Endothelial cell of umbilical vein (primary cell): ENCODE measurements around the gene TADA1. TPM values are rescaled to one million over a fixed set of nuclear protein-coding genes. Genes with fewer than 3 reads are reported as not detected.

Source experiments
- BruUV-seq: library from RNA; stranded (reverse); fragments of 400-500 nt; replicated peaks from 2 replicates; lab custom pipeline; 2021; lab: Mats Ljungman, UMichigan
- CTCF ChIA-PET: fragments of 300-600, 350-600 bp; sonication (Branson Sonifier 250); formaldehyde crosslinking; loops from one replicate; lab custom pipeline; 2021; ENCODE audit warnings: antibody characterized with exemption, inconsistent platforms; lab: Charles Lee
- POLR2A ChIA-PET: fragments of 300-600, 350-600 bp; sonication (Branson Sonifier 250); formaldehyde crosslinking; loops from one replicate; lab custom pipeline; 2021; ENCODE audit warnings: antibody characterized with exemption, inconsistent platforms; lab: Charles Lee
- DNase-seq: peaks from one replicate; pipeline ENCODE4 v3.0.0-alpha.2; 2011; ENCODE audit warnings: low read depth, low spot score
- FAIRE-seq: peaks from 2 replicates; lab custom pipeline; 2011; peaks lifted over from hg19 to GRCh38; lab: Jason Lieb, UNC
- H2AFZ ChIP-seq: 2 replicates; pipeline ENCODE4 v1.6.0; 2012; ENCODE audit warnings: low read depth, low read length, control low read depth, inconsistent platforms
- H3K27ac ChIP-seq: 2 replicates; pipeline ENCODE4 v1.5.1; 2011; ENCODE audit warnings: low read depth, mild to moderate bottlenecking, control low read depth, low read length, moderate library complexity; ENCODE audit not compliant: insufficient read depth
- H3K27me3 ChIP-seq, 2 experiments: 2 replicates each; pipeline versions ENCODE4 v1.6.0 to v1.6.1; 2011; ENCODE audit warnings: low read length in 2 of 2, mixed read lengths in 1 of 2; ENCODE audit not compliant: control insufficient read depth in 2 of 2, insufficient read depth in 2 of 2
- H3K36me3 ChIP-seq, 2 experiments: 2 replicates in 1 of 2; 3 replicates in 1 of 2; pipeline ENCODE4 v1.5.1; 2011; ENCODE audit warnings: low read length in 2 of 2, mild to moderate bottlenecking in 1 of 2, moderate library complexity in 1 of 2; ENCODE audit not compliant: control insufficient read depth in 2 of 2, insufficient read depth in 2 of 2; ENCODE audit errors: extremely low read depth in 1 of 2
- H3K4me1 ChIP-seq: 3 replicates; pipeline ENCODE4 v1.5.1; 2011; ENCODE audit warnings: mild to moderate bottlenecking, low read length; ENCODE audit not compliant: control insufficient read depth, insufficient read depth; ENCODE audit errors: extremely low read depth
- H3K4me2 ChIP-seq: 2 replicates; pipeline ENCODE4 v1.6.1; 2011; ENCODE audit warnings: low read length, control low read depth, mixed read lengths; ENCODE audit not compliant: insufficient read depth
- H3K4me3 ChIP-seq, 3 experiments: fragments of 200-600 bp in 1 of 3; sonication (generic), shearing (Covaris generic) in 1 of 3; replicated peaks in 1 of 3; 2 replicates each; pipeline ENCODE4 v1.5.1; 2011 to 2016; ENCODE audit warnings: control low read depth in 3 of 3, low read length in 3 of 3, mild to moderate bottlenecking in 2 of 3, inconsistent platforms in 1 of 3, low read depth in 1 of 3, moderate library complexity in 1 of 3; ENCODE audit not compliant: insufficient read depth in 1 of 3
- H3K79me2 ChIP-seq: 2 replicates; pipeline ENCODE4 v1.6.0; 2012; ENCODE audit warnings: low read length, inconsistent platforms; ENCODE audit not compliant: control insufficient read depth, insufficient read depth
- H3K9ac ChIP-seq: replicated peaks from 2 replicates; pipeline ENCODE3; 2011; ENCODE audit warnings: low read length, control low read depth; ENCODE audit not compliant: insufficient read depth; ENCODE audit errors: extremely low read depth
- H3K9me1 ChIP-seq: replicated peaks from 3 replicates; pipeline ENCODE4 v1.6.0; 2011; ENCODE audit warnings: mild to moderate bottlenecking, low read length; ENCODE audit not compliant: control insufficient read depth, insufficient read depth; ENCODE audit errors: extremely low read depth
- H3K9me3 ChIP-seq: replicated peaks from 2 replicates; pipeline ENCODE4 v1.5.1; 2012; ENCODE audit warnings: low read length, inconsistent platforms; ENCODE audit not compliant: control insufficient read depth, insufficient read depth
- H4K20me1 ChIP-seq: replicated peaks from 2 replicates; pipeline ENCODE3; 2011; ENCODE audit warnings: mild to moderate bottlenecking, low read length; ENCODE audit not compliant: control insufficient read depth, insufficient read depth; ENCODE audit errors: extremely low read depth
- FOS ChIP-seq: IDR thresholded peaks from 2 replicates; pipeline ENCODE4 v1.6.1; 2011; ENCODE audit warnings: mild to moderate bottlenecking, low read length, moderate library complexity, borderline replicate concordance; ENCODE audit not compliant: insufficient read depth
- JUN ChIP-seq: IDR thresholded peaks from 2 replicates; pipeline ENCODE4 v1.6.1; 2011; ENCODE audit warnings: borderline replicate concordance, low read depth; ENCODE audit not compliant: insufficient read length, insufficient read depth
- MYC ChIP-seq: IDR thresholded peaks from one replicate; pipeline ENCODE4 v1.6.1; 2011; ENCODE audit warnings: mild to moderate bottlenecking, low read depth, low read length
- POLR2A ChIP-seq: IDR thresholded peaks from 2 replicates; pipeline ENCODE4 v1.6.1; 2012; ENCODE audit warnings: low read depth, mild to moderate bottlenecking, control low read depth, low read length
- dilution Hi-C: fragments of 300-500 bp; cut with MboI; formaldehyde crosslinking; loops from one replicate; pipeline ENCODE4 v1.15.0; 2019; ENCODE audit warnings: low sequenced_read_pairs; ENCODE audit not compliant: extremely low pct_ligation_motif_present
- intact Hi-C: fragments of 100-400 bp; cut with micrococcal nuclease; formaldehyde crosslinking; loops from one replicate; pipeline ENCODE4 v1.10.0; 2022
- polyA plus RNA-seq, 4 experiments: library from polyadenylated mRNA; depleted of rRNA in 3 of 4; stranded (reverse) in 3 of 4; unstranded in 1 of 4; fragments of >200 nt; gene quantifications; 2 replicates each; pipeline versions ENCODE4 v1.2.1 to v1.2.3, GENCODE V29; 2011 to 2012; ENCODE audit warnings: missing spikeins in 1 of 4
- total RNA-seq: library from RNA; stranded (reverse); gene quantifications from 2 replicates; pipeline ENCODE4 v1.2.3, GENCODE V29; 2021
- TF ChIP-seq, protein P1 (sequence below), 2 donors: IDR thresholded peaks; 1 replicate in 1 of 2; 2 replicates in 1 of 2; pipeline ENCODE4 v1.5.1; 2011; ENCODE audit warnings: low read length in 2 of 2, mild to moderate bottlenecking in 2 of 2, moderate library complexity in 2 of 2, control low read depth in 1 of 2, inconsistent platforms in 1 of 2, low read depth in 1 of 2; ENCODE audit not compliant: insufficient read depth in 1 of 2; ENCODE audit errors: extremely low read depth in 1 of 2
- TF ChIP-seq, protein P2 (sequence below): IDR thresholded peaks from 2 replicates; pipeline ENCODE4 v1.6.1; 2011; ENCODE audit not compliant: insufficient read depth, insufficient read length

The TADA1 gene
- total and polyA plus RNA-seq, 2 donors (not counting 3 experiments of a cell fraction or from before 2014, with no cell fraction given) = 7.0 to 7.9 TPM

DNA sequence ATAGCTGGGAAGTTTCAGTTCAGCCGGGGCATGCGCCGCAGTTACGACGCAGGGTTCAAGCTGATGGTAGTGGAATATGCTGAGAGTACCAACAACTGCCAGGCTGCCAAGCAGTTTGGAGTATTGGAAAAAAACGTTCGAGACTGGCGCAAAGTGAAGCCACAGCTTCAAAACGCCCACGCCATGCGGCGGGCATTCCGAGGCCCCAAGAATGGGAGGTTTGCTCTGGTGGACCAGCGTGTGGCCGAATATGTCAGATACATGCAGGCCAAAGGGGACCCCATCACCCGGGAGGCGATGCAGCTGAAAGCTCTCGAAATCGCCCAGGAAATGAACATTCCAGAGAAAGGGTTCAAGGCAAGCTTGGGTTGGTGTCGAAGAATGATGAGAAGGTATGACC is 26.9 kb downstream of the TADA1 start:
- no TSS peak for BruUV-seq
- ChIA-PET POLR2A (no interaction called here), CTCF (no interaction called here)

More for the DNA sequence above, 26.9 kb downstream of the TADA1 start:
- DNase-seq (no peak), FAIRE-seq (no peak)
- Histone ChIP-seq H2AFZ (no peak overlapping the region), H3K36me3 (peaks cover 42 to 43% of the 10 kb centered on the region in 2 experiments), H3K9ac (no peak overlapping the region), H3K27ac (no peak overlapping the region), H3K4me3 (no peak overlapping the region), H3K4me1 (no peaks in the 10 kb centered on the region), H3K27me3 (no peaks in the 10 kb centered on the region), H3K4me2 (no peak overlapping the region), H4K20me1 (no peaks in the 10 kb centered on the region), H3K9me1 (no peaks in the 10 kb centered on the region), H3K79me2 (peaks cover 60% of the 10 kb centered on the region), H3K9me3 (no peaks in the 10 kb centered on the region)
- TF ChIP-seq, protein P1, sequence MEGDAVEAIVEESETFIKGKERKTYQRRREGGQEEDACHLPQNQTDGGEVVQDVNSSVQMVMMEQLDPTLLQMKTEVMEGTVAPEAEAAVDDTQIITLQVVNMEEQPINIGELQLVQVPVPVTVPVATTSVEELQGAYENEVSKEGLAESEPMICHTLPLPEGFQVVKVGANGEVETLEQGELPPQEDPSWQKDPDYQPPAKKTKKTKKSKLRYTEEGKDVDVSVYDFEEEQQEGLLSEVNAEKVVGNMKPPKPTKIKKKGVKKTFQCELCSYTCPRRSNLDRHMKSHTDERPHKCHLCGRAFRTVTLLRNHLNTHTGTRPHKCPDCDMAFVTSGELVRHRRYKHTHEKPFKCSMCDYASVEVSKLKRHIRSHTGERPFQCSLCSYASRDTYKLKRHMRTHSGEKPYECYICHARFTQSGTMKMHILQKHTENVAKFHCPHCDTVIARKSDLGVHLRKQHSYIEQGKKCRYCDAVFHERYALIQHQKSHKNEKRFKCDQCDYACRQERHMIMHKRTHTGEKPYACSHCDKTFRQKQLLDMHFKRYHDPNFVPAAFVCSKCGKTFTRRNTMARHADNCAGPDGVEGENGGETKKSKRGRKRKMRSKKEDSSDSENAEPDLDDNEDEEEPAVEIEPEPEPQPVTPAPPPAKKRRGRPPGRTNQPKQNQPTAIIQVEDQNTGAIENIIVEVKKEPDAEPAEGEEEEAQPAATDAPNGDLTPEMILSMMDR (IDR thresholded peaks at IDR 0.05; ENCODE audit: extremely low read depth in 1 of 2, insufficient read depth in 1 of 2, low read depth in 1 of 2, low read length in 2 of 2) = no peak
- TF ChIP-seq FOS (no peak), MYC (no peak), POLR2A (no peak), JUN (no peak)
- TF ChIP-seq, protein P2, sequence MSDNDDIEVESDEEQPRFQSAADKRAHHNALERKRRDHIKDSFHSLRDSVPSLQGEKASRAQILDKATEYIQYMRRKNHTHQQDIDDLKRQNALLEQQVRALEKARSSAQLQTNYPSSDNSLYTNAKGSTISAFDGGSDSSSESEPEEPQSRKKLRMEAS = no peak
- intact Hi-C loops = loop anchor here (10.0 kb wide), 1 partner anchor 924 kb away; no protein-coding TSS in a partner anchor
- dilution Hi-C loops = no loop called here
